Common myeloid progenitor, CD34-positive (primary cell): ENCODE measurements around the gene DGCR2.

Experiments used
- CTCF ChIA-PET: fragments of 350-600 bp; sonication (Branson Sonifier 250); formaldehyde crosslinking; loops from one replicate; lab custom pipeline; 2021; ENCODE audit warnings: antibody characterized with exemption; lab: Charles Lee
- POLR2A ChIA-PET: fragments of 350-600 bp; sonication (Branson Sonifier 250); formaldehyde crosslinking; loops from one replicate; lab custom pipeline; 2021; ENCODE audit warnings: antibody characterized with exemption; lab: Charles Lee
- DNase-seq, 3 donors: peaks; one replicate each; pipeline versions ENCODE4 v3.0.0 to v3.0.0-alpha.2; 2013
- H3K27ac ChIP-seq, 2 experiments: 1 replicate in 1 of 2; 2 replicates in 1 of 2; pipeline ENCODE4 v1.7.0; 2013; ENCODE audit warnings: inconsistent platforms in 2 of 2, low read length in 2 of 2, mild to moderate bottlenecking in 2 of 2, low read depth in 1 of 2, moderate library complexity in 1 of 2; ENCODE audit not compliant: severe bottlenecking in 2 of 2, insufficient read depth in 1 of 2, poor library complexity in 1 of 2
- H3K27me3 ChIP-seq, 5 experiments: replicated peaks in 2 of 5; 1 replicate in 3 of 5; 2 replicates in 2 of 5; pipeline versions ENCODE4 v1.6.1 to v1.7.0; 2013; ENCODE audit warnings: low read length in 4 of 5, mild to moderate bottlenecking in 2 of 5, moderate library complexity in 2 of 5, inconsistent platforms in 1 of 5; ENCODE audit not compliant: insufficient read depth in 5 of 5, control insufficient read depth in 4 of 5
- H3K36me3 ChIP-seq, 4 experiments: 1 replicate in 2 of 4; 2 replicates in 2 of 4; pipeline versions ENCODE4 v1.6.1 to v1.7.0; 2013; ENCODE audit warnings: low read length in 3 of 4, control low read depth in 1 of 4, mild to moderate bottlenecking in 1 of 4; ENCODE audit not compliant: control insufficient read depth in 4 of 4, insufficient read depth in 4 of 4
- H3K4me1 ChIP-seq, 4 experiments: 1 replicate in 3 of 4; 2 replicates in 1 of 4; pipeline versions ENCODE4 v1.6.1 to v1.7.1; 2013; ENCODE audit warnings: low read length in 3 of 4, mild to moderate bottlenecking in 3 of 4, control low read depth in 1 of 4, inconsistent platforms in 1 of 4, moderate library complexity in 1 of 4; ENCODE audit not compliant: control insufficient read depth in 4 of 4, insufficient read depth in 4 of 4; ENCODE audit errors: control extremely low read depth in 1 of 4
- H3K4me3 ChIP-seq, 7 experiments: 1 replicate in 4 of 7; 2 replicates in 3 of 7; pipeline versions ENCODE4 v1.5.1 to v1.7.0; 2013; ENCODE audit warnings: mild to moderate bottlenecking in 7 of 7, low read length in 6 of 7, moderate library complexity in 6 of 7, inconsistent platforms in 2 of 7, low read depth in 2 of 7, control low read depth in 1 of 7; ENCODE audit not compliant: insufficient read depth in 4 of 7, control insufficient read depth in 1 of 7; ENCODE audit errors: extremely low read depth in 1 of 7
- H3K9me3 ChIP-seq, 5 experiments: 1 replicate in 4 of 5; 2 replicates in 1 of 5; pipeline versions ENCODE4 v1.6.1 to v1.7.1; 2013; ENCODE audit warnings: low read length in 4 of 5, mild to moderate bottlenecking in 2 of 5, inconsistent platforms in 1 of 5, low read depth in 1 of 5, moderate library complexity in 1 of 5; ENCODE audit not compliant: control insufficient read depth in 4 of 5, insufficient read depth in 2 of 5; ENCODE audit errors: control extremely low read depth in 1 of 5
- WGBS: methylation state at CpG from one replicate; pipeline ENCODE4 v1.1.5; 2013; ENCODE audit not compliant: insufficient coverage; 5-methylcytosine and 5-hydroxymethylcytosine counted together

Gene DGCR2

DNA sequence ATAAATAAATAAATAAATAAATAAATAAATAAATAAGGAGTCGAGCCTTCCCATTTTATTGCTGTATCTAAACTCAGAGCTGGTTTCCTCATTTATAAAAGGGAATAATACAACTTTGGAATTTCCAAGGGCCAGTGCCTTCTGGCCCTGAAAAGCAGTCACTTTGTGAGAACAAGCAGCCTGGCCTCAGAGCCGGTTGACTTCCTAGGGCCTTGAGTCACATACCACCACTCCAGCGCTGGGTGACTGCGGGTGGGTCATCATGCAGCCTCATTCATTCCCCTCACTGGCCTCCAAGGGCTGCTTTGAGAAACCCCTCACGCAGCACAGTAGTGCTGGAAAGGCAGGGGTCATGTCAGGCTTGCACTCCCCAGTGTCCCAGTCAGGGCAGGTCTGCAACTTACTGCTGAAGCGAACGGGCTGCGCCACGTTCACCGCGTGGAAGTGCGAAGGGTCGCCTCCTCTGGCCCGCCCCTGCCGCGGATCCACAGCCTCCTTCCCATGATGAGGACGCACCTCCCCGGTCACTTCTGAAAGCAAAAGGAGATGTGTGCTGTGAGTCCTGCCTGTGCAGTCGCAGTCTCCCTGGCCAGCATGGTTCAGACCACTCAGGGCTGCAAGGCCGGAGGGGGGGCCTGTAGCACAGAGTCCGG lies 54.4 kb downstream of the DGCR2 start:
- ChIA-PET POLR2A (no interaction called here), CTCF (no interaction called here)
- H3K27ac ChIP-seq = no peak overlapping the region
- peaks cover 19 to 84% (median 48%) of the 10 kb centered on the region in 4 experiments for H3K36me3 ChIP-seq
- H3K4me3 ChIP-seq = no peak overlapping the region
- no peak for DNase-seq
- H3K4me1 ChIP-seq = no peaks in the 10 kb centered on the region
- no peaks in the 10 kb centered on the region for H3K9me3 ChIP-seq
- no peaks in the 10 kb centered on the region for H3K27me3 ChIP-seq
- WGBS = 98% methylated on average over 16 of the region's 21 CpGs

DNA sequence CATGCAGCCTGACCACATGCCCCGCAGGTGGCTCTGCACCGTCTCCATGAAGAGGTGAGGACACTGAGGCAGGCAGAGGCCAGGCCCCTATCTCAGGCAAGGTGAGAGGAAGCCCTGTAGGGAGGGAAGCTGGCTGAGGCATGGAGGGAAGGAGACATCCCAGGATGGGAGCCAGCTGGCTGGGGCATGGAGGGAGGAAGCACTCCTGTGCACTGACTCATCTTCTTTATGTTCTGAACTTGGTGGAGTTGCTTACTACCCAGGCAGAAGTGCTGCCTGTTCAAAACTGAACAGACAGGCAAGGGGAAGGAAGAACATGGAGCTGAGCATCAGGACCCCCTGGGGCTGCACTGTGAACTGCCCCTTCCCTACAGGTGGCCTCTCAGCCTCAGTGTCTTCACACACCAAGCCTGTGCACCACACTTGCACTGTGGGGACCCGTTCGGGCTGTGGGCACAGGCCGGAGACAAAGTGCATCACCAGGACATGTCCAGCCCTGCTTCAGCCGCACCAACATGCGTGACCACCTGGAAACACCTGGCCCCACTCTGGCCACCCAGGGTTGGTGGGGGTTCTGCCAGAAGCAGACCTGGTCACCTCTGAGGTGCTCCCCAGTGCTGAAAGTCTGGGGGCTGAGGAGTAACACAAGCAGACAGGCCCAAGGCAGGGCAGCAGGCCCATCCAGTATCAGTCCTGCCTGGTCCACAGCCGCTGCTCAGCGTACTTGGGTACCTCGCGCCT lies 55.5 kb downstream of the DGCR2 start:
- no peaks in the 10 kb centered on the region for H3K27me3 ChIP-seq
- ChIA-PET CTCF (interaction anchor here (1.5 kb wide), 1 partner anchor 19 kb away, joined by 4 read pairs; no protein-coding TSS in a partner anchor), POLR2A (no interaction called here)
- 94% methylated on average over 11 of the region's 11 CpGs for WGBS
- H3K27ac ChIP-seq = no peak overlapping the region
- no peak for DNase-seq
- H3K9me3 ChIP-seq = no peaks in the 10 kb centered on the region
- H3K36me3 ChIP-seq = peaks cover 20 to 92% (median 50%) of the 10 kb centered on the region in 4 experiments
- no peak overlapping the region for H3K4me3 ChIP-seq
- no peaks in the 10 kb centered on the region for H3K4me1 ChIP-seq

GRCh38 chr22:19065929-19066328 lies 56.3 kb downstream of the DGCR2 start:
- no peaks in the 10 kb centered on the region for H3K9me3 ChIP-seq
- H3K4me3 ChIP-seq = no peak overlapping the region
- no peaks in the 10 kb centered on the region for H3K27me3 ChIP-seq
- ChIA-PET CTCF (interaction anchor here (1.5 to 1.9 kb wide), 2 partner anchors 11 to 18 kb away, joined by 4 to 5 read pairs; no protein-coding TSS in a partner anchor), POLR2A (no interaction called here)
- DNase-seq = no peak
- WGBS = 92% methylated on average over 4 of the region's 5 CpGs
- peaks cover 21 to 92% (median 52%) of the 10 kb centered on the region in 4 experiments for H3K36me3 ChIP-seq
- H3K4me1 ChIP-seq = no peaks in the 10 kb centered on the region
- H3K27ac ChIP-seq = no peak overlapping the region

- DNase-seq = no peak
- Histone ChIP-seq H3K4me1 (no peaks in the 10 kb centered on the region), H3K9me3 (no peaks in the 10 kb centered on the region), H3K36me3 (peaks cover 21 to 93% (median 55%) of the 10 kb centered on the region in 4 experiments), H3K4me3 (no peak overlapping the region), H3K27ac (no peak overlapping the region), H3K27me3 (no peaks in the 10 kb centered on the region)
- 98% methylated on average over 5 of the region's 8 CpGs for WGBS
- POLR2A ChIA-PET = no interaction called here
- CTCF ChIA-PET = interaction anchor here (1.5 to 1.9 kb wide), 2 partner anchors 11 to 18 kb away, joined by 4 to 5 read pairs; no protein-coding TSS in a partner anchor
These were observed 56.8 kb downstream of the DGCR2 start for GRCh38 chr22:19065298-19065859.

DNA sequence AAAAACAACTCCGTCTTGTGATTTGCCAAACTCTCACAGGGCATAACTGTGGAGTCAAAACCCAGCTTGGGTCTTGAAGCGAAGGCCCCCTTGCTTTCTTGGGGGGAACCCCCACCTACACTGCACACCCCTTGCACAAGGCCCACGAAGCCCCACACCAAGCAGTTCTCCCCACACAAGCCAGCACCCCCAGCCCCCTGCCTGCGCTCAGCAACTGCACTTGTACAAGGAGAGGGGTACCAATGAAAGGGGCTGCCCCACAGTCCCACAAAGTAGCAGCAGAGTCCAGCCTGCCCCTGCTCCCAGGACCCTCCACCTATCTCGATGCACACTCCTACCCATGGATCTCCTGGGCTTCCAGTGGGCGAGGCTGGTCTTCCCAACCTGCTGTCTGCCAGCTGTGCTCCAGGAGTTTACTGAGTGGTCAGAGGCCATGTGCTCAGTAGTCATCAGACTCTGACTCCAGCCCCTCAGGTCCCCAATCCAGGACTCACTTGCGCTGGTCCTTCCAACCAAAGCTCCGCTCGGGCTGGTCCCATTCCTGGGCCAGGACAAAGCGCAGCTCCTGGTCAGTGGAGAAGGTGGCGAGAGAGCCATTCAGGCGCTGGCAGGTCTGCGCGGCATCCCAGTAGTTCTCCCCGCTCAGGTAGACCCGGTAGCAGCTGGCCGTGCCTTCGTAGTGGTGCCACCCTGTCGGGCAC lies 57.7 kb downstream of the DGCR2 start:
- 99% methylated on average over 17 of the region's 19 CpGs for WGBS
- no peak overlapping the region for H3K27ac ChIP-seq
- no peaks in the 10 kb centered on the region for H3K27me3 ChIP-seq
- no peak for DNase-seq
- ChIA-PET CTCF (interaction anchor here (0.9 to 1.9 kb wide), 3 partner anchors 9 to 25 kb away, joined by 3 to 5 read pairs (median 4); no protein-coding TSS in a partner anchor), POLR2A (no interaction called here)
- no peak overlapping the region for H3K4me3 ChIP-seq
- H3K36me3 ChIP-seq = peaks cover 25 to 93% (median 58%) of the 10 kb centered on the region in 4 experiments
- H3K4me1 ChIP-seq = no peaks in the 10 kb centered on the region
- H3K9me3 ChIP-seq = no peaks in the 10 kb centered on the region

- CTCF ChIA-PET = interaction anchor here (0.9 to 1.9 kb wide), 3 partner anchors 10 to 24 kb away, joined by 3 to 5 read pairs (median 4); no protein-coding TSS in a partner anchor
- Histone ChIP-seq H3K4me1 (no peaks in the 10 kb centered on the region), H3K27ac (no peak overlapping the region), H3K9me3 (no peaks in the 10 kb centered on the region), H3K27me3 (no peaks in the 10 kb centered on the region), H3K36me3 (peaks cover 24 to 93% (median 58%) of the 10 kb centered on the region in 4 experiments), H3K4me3 (no peak overlapping the region)
- no peak for DNase-seq
- 96% methylated on average over 6 of the region's 8 CpGs for WGBS
- POLR2A ChIA-PET = no interaction called here
These were observed 58.4 kb downstream of the DGCR2 start for GRCh38 chr22:19063581-19064353.
